GM18909 (cell line): ENCODE measurements around the gene JMJD1C.
"Not testable (repeated sequence)": the region's sequence is repeated elsewhere in the genome, so short reads cannot be mapped to it uniquely, and the experiment has no call there.

Experiments used
- ATAC-seq: cut with Tn5 transposase; IDR thresholded peaks from one replicate; pipeline ENCODE4 v1.9.1; 2021; ENCODE audit warnings: mild to moderate bottlenecking; ENCODE audit not compliant: unreplicated experiment, poor library complexity

Gene JMJD1C

GRCh38 chr10:63314020-63314419 lies 151.8 kb downstream of the JMJD1C start:
- ATAC-seq: no peak

DNA sequence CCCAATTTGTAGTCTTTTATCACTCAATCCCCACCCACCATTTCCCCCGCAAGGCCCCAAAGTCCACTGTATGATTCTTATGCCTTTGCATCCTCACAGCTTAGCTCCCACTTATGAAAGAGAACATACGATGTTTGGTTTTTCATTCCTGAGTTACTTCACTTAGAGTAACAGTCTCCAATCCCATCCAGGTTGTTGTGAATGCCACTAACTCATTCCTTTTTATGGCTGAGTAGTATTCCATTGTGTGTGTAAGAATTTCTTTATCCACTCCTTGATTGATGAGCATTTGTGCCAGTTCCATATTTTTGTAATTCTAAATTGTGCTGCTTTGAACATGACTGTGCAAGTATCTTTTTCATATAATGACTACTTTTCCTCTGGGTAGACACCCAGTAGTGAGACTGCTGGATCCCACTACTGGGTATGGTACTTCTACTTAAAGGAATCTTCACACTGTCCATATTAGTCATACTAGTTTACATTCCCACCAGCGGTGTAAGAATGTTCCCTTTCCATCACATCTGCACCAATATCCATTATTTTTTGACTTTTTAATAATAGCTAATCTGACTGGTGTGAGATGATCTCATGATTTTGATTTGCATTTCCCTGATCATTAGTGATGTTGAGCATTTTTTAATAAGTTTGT lies 152.6 kb downstream of the JMJD1C start:
- ATAC-seq: no peak

- no peak for ATAC-seq
These were observed 157.1 kb downstream of the JMJD1C start for GRCh38 chr10:63308628-63309027.

DNA sequence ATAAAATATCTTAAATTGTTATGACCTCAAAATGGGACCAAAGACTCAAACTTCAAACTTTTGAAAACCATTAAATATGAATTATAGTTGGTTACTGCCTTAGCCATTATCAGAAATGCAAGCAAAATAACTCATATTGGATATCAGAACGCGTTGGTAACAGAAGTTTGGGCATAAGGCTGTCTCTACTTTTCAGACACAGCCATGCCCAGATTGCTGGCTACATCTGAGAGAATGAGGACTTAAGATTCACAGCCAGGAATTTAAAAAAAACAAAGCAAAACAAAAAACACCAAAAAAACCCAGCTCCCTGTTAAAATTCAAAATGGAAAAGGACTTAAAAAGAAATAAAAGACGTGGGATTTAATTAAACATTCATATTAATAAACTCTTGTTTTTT lies 161.6 kb downstream of the JMJD1C start:
- no peak for ATAC-seq

- no peak for ATAC-seq
These were observed 165.0 kb downstream of the JMJD1C start for GRCh38 chr10:63300801-63301200.

- no peak for ATAC-seq
These were observed 167.8 kb downstream of the JMJD1C start for GRCh38 chr10:63297941-63298340.

- no peak for ATAC-seq
These were observed 171.0 kb downstream of the JMJD1C start for GRCh38 chr10:63294781-63295180.

- ATAC-seq: not testable (repeated sequence)
These were observed 172.9 kb downstream of the JMJD1C start for GRCh38 chr10:63292847-63293246.

DNA sequence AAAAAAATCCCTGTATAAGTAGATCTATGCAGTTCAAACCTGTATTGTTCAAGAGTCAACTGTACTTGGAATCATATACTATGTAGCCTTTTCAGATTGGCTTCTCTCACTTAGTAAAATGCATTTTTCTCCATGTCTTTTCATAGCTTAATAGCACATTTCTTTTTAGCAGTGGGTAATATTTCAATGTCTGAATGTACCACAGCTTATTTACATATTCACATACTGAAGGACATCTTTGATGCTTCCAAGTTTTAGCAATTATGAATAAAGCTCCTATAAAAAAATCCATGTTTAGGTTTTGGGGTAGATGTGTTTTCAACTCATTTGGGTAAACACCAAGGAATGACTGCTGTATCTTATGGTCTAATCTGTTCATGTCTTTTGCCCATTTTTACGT lies 177.6 kb downstream of the JMJD1C start:
- ATAC-seq: no peak

GRCh38 chr10:63286754-63287264 lies 179.0 kb downstream of the JMJD1C start:
- peak; percentile 88 for ATAC-seq

DNA sequence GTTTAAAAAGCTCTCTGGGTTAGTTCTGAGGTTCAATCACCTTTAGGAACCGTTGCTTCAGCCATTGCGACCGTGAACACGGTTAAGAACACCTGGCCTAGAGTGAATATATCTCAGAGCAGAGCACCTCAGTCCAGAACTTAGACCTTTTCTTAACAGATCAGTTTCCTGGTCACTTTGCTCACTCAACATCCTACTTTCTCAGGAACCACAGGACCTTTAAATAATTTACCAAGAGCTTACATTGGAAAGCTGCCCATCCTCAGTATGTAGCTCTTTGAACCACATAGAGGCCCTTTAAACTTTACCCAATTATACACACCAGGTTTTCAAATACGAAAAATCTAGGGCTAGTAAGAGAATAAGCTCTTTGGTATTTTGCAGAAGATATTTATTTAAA lies 179.4 kb downstream of the JMJD1C start:
- peak; percentile 62 for ATAC-seq

DNA sequence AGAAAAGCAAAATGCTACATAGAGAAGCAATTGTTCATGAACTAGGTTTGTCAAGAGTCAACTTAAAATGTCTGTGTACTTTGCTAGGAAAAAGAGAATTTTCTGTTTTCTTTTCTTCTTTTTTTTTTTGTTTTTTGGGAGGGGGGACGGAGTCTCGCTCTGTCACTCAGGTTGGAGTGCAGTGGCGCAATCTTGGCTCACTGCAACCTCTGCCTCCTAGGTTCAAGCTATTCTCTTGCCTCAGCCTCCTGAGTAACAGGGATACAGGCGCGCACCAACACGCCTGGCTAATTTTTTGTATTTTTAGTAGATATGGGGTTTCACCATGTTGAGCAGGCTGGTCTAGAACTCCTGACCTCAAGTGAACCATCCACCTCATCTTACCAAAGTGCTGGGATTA lies 181.9 kb downstream of the JMJD1C start:
- ATAC-seq: not testable (repeated sequence)

DNA sequence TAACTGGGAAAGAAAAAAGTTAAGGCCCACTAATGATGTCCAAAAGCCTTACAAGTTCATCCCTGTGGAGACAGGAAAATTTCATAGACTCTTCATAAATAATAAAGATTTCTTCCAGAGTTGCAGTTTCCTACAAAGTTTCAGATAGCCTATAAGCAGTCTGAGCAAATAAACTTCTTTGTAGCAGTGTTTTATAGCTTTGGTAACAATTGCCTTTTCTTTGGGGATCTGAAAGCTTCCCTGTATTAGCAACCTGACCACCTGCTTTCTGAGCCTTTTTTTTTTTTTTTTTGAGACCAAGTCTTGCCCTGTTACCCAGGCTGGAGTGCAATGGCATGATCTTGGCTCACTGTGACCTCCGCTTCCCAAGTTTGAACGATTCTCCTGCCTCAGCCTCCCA lies 182.7 kb downstream of the JMJD1C start:
- no peak for ATAC-seq

- no peak for ATAC-seq
These were observed 183.8 kb downstream of the JMJD1C start for GRCh38 chr10:63281967-63282366.

DNA sequence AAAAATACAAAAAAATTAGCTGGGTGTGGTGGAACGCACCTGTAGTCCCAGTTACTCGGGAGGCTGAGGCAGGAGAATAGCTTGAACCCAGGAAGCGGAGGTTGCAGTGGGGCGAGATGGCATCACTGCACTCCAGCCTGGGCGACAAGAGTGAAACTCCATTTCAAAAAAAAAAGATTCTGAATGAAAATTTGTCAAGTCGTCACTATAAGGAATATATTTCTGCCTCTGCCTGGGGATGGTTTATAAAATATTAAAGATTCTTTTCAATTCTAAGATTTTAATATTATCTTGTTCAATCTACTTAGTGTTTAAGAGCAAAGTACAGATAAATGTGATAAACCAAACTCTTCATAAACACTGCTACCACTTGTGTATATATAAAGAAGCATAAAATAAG lies 185.4 kb downstream of the JMJD1C start:
- ATAC-seq: no peak

DNA sequence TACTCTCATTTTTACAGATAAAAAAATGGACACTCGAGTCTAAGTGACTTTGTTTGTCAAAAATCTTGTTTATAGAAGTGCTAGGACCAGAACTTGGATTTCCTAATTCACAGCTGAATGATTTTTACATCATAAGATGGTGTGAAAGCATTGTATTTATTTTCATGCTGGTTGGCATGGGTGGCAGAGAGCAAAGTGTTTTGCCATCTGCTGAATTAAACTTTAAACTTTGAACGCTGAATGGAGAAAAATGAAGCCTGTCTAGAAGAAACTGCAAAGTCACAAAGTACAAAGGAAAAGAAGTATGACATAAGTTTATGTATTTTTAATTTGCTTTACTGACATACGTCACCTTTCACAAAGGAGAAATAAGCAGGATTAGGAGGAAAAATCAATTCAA lies 190.7 kb downstream of the JMJD1C start:
- no peak for ATAC-seq

GRCh38 chr10:63273577-63273976 lies 192.2 kb downstream of the JMJD1C start:
- no peak for ATAC-seq

DNA sequence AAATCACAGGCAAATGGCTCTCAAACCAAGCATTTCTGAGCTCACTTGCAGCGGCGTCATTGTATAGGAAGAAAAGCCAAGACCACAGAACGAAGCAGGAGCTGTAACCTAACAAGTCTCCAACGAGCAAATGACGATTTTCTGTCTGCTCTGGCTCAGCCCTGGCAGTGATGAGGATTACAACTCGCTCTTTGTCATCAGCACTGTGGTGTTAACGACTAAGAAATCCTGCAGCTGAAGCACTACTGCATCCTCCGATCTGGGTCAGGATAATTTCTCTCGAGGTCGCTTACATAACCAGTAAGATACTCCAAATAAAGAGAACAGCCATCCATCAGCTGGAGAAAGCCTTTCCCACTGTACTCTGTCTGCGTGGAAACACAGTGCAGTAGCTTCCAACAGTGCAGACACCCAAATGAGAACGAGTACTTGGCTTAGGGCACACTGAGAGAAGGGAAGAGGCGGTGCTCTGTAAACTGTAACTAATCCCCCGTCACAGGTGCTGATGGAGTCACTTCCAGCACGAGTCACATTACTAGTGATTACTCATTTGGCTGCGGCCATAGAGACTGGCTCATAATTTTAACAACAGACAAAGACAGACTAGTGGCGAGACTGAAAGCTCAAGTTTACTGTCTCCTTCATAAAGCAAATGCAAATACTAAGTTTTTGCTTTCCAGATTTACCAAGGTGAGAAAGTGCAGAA lies 196.8 kb downstream of the JMJD1C start:
- peak; percentile 95 for ATAC-seq

DNA sequence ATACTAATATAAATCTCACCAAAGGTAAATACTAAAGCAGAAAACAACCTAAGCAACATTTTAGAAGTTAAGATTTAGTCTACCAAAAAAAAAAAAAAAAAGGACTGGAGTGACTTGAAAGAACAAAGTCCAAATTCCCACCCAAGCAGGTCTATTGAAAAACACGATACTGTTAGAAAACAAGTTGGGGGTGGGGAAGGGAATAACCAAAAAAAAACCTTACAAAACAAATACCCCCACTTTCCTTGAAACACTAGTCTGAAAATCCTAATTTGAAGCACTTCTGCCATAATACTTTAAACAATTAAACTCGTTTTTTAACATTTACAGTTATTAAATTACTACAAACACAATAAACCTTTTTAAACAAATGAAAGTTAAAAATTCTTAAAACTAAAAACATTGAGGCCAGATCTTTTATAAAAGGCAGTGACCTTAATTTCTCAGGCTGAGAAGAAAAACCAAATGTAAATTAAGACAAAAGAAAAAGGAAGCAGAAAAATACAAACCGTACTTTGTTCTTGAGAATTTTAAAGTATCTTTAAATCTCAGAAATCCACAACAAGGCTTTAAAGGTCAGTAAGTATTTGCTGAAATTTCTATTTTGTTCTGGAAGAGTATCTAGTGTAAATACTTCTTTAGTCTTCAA lies 197.5 kb downstream of the JMJD1C start:
- ATAC-seq: no peak

DNA sequence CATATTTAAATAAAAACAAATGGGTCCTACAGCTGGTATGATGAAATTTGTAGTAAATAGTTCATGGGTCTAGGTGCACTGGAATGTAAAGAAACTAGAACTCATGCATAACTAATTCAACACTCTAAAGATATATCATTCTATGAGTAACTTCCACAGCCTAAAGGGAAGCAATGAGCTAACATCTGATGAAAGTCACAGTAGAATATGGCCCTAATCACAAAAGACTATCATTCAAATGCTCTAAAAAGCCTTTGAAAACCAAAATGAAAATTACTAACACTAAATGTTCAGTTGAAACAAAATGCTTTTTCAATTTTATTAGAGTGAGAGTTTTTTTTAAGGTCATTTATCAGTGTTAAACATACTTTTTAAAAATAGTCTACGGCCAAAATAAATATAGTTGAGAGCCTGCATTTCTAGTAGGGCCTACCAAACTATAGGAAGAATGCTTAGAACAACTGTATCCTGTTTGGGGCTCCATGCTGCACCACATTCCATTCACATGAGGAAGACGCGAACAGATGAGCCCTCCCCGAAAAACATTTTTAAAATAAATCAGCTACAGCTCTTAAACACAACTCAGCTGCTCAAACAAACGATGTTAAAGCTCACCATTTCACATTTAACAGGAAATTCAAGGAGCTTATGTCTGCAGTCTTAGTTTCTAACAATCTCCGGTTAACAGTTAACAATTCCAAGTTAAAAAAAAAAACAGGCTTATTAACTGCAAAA lies 198.2 kb downstream of the JMJD1C start:
- ATAC-seq: no peak
